AG09309 (cell line): ENCODE results near the gene GART.
"Not testable (repeated sequence)": the region's sequence is repeated elsewhere in the genome, so short reads cannot be mapped to it uniquely, and the experiment has no call there.

Experiments
- DNase-seq: peaks from one replicate; pipeline ENCODE4 v3.0.0-alpha.2; 2010; ENCODE audit warnings: low read depth
- H3K4me3 ChIP-seq: 2 replicates; pipeline ENCODE4 v1.5.1; 2011; ENCODE audit warnings: mild to moderate bottlenecking, low read depth, low read length, moderate library complexity; ENCODE audit not compliant: control insufficient read depth
- TF ChIP-seq, protein P1 (sequence below): IDR thresholded peaks from 2 replicates; pipeline ENCODE4 v1.5.1; 2011; ENCODE audit warnings: mild to moderate bottlenecking, low read depth, low read length, inconsistent platforms; ENCODE audit not compliant: insufficient read depth, control insufficient read depth; ENCODE audit errors: missing control alignments

GART gene

DNA sequence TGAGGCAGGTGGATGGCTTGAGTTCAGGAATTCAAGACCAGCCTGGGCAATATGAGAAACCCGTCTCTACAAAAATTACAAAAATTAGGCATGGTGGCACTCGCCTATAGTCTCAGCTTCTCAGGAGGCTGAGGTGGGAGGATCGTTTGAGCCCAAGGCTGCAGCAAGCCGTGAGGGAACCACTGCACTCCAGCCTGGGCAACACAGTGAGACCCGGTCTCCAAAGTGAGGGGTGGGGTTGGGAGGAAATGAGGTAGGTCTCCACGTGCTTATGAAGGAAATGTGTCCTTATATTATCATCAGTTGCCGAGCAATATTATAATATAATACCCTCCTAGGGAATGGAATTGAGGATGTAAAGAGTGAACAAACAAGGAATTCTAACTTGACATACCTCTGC lies 64.9 kb downstream of the GART start:
- no peak for DNase-seq
- TF ChIP-seq, protein P1, sequence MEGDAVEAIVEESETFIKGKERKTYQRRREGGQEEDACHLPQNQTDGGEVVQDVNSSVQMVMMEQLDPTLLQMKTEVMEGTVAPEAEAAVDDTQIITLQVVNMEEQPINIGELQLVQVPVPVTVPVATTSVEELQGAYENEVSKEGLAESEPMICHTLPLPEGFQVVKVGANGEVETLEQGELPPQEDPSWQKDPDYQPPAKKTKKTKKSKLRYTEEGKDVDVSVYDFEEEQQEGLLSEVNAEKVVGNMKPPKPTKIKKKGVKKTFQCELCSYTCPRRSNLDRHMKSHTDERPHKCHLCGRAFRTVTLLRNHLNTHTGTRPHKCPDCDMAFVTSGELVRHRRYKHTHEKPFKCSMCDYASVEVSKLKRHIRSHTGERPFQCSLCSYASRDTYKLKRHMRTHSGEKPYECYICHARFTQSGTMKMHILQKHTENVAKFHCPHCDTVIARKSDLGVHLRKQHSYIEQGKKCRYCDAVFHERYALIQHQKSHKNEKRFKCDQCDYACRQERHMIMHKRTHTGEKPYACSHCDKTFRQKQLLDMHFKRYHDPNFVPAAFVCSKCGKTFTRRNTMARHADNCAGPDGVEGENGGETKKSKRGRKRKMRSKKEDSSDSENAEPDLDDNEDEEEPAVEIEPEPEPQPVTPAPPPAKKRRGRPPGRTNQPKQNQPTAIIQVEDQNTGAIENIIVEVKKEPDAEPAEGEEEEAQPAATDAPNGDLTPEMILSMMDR: no peak
- H3K4me3 ChIP-seq: no peak overlapping the region

DNA sequence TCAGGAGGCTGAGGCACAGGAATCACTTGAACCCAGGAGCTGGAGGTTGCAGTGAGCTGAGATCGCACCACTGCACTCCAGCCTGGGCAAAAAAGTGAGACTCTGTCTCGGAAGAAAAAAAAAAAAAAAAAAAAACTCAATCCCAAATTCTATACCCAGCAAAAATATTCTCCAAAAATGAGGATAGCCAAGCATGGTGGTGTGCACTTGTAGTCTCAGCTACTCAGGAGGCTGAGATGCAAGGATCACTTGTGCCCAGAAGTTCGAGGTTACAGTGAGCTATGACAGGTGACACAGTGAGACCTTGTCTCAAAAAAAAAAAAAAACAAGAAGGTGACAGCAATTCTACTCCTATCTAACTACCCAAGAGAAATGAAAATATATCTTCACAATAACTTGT lies 68.6 kb downstream of the GART start:
- no peak for DNase-seq
- TF ChIP-seq, protein P1: no peak
- H3K4me3 ChIP-seq: no peak overlapping the region

DNA sequence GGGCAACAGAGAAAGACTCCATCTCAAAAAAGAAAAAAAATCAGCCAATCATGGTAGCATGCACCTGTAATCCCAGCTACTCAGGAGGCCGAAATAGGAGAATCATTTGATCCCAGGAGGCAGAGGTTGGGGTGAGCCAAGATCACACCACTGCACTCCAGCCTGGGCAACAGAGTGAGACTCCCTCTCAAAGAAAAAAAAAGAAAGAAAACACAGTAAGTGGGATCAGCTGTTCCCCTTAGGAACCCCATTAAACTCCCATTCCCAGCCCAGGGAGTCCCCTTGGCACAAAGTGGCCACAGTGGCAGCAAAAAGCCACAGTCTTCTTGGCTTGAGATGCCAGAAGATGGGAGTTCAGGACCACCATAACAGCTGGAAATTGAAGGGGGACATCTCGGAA lies 71.2 kb downstream of the GART start:
- no peak overlapping the region for H3K4me3 ChIP-seq
- no peak for DNase-seq
- TF ChIP-seq, protein P1: no peak

DNA sequence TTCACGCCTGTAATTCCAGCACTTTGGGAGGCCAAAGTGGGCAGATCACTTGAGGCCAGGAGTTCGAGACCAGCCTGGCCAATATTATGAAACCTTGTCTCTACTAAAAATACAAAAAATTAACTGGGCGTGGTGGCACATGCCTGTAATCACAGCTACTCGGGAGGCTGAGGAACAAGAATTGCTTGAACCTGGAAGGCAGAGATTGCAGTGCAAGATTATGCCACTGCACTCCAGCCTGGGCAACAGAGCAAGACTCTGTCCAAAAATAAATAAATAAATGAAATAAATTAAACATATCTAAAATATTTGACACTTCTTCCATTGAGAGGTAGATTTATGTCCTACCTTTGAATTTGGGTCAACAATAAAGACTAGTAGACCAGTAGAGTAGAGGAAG lies 72.7 kb downstream of the GART start:
- not testable (repeated sequence) for H3K4me3 ChIP-seq, DNase-seq

DNA sequence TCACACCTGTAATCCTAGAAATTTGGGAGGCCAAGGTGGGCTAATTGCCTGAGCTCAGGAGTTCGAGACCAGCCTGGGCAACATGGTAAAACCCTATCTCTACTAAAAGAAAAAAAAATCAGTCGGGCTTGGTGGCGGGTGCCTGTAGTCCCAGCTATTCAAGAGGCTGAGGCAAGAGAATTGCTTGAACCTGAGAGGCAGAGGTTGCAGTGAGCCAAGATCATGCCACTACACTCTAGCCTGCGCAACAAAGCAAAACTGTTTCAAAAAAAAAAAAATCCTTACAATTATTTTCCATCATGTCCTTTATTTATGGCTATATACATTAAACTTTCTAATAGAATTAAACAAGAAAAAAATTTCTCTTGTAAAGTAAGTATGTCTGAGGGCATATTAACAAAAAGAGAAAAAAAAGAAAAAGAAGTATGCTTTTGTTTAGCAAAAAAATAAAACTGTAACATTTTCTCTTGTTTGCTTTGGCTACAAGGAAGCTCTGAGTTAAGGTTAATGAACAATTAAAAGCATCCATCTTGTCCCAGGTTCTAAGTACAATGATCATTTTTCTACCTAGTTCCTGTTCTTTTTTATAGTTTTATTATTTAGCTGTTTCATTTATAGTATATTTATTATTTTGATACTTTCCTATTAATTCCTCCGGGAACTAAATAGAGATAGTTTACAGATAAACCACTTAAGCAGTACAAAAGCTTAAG lies 80.2 kb downstream of the GART start:
- DNase-seq: no peak
- TF ChIP-seq, protein P1: no peak
- H3K4me3 ChIP-seq: no peak overlapping the region

DNA sequence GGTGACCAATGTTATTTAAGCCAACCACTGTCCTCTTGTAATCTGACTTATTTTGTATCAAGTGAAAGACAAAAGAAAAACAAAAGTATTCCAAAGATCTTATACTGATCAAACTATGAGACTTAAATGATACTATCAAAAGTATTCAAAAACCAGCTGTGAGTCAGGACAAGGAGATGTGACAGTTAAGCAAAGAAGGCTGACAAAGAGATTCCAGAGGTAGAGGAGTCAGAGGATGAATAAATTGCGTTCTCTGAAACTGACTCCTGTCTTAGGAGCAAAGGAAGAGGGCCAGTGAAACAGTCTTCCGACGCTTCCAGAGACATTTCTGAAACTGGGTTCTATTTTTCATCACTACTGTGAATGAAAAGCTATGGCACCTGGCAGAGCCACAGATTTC lies 83.1 kb downstream of the GART start:
- H3K4me3 ChIP-seq: no peak overlapping the region
- DNase-seq: no peak
- TF ChIP-seq, protein P1: no peak

DNA sequence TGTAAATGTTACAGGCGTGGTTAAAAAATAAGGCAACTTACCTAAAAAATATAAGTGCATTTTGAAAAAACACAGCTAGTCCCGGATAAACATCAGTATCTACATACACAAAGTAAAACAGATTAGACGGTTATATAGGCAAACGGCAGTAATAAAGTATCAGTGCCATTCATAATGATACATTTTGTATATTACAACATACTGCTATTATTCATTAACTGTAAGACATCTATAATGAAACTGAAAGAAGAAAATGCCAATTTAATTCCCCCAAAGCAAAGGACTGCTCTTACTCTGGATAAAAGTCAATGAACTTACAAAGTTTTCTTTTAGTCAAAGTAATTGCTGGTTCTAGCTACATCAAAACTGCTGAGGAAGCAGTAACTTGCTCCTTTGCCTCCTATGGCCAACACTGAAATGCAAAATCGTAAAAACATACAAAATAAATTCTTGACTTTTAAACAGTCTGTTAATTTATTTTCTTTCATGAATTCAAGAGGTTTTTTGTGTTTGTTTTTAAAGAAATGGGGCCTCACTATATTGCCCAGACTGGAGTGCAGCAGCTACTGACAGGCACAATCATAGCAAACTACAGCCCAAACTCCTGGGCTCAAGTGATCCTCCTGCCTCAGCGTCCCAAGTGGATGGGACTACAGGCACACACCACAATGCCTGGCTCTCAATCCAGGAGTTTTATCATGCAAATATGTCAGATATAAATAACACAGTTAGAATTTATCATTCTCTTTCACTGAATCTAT lies 86.1 kb downstream of the GART start:
- DNase-seq: no peak
- H3K4me3 ChIP-seq: no peak overlapping the region
- TF ChIP-seq, protein P1: no peak
